GM21723 (cell line): ENCODE measurements around the gene C15orf62.

Experiments
- ATAC-seq: cut with Tn5 transposase; IDR thresholded peaks from one replicate; pipeline ENCODE4 v1.9.1; 2021; ENCODE audit warnings: mild to moderate bottlenecking, moderate library complexity; ENCODE audit not compliant: unreplicated experiment

C15orf62 gene

GRCh38 chr15:40769274-40770146 lies at the start of gene C15orf62:
Gene C15orf62 (plus strand): TSS chr15:40769980. CDS start chr15:40770496, 516 bp downstream.
- ATAC-seq = peak; percentile 42

GRCh38 chr15:40721701-40722100 lies 48.1 kb upstream of the C15orf62 start:
- ATAC-seq = no peak

GRCh38 chr15:40722354-40722753 lies 47.4 kb upstream of the C15orf62 start:
- no peak for ATAC-seq

GRCh38 chr15:40722934-40723333 lies 46.8 kb upstream of the C15orf62 start:
- ATAC-seq = no peak

GRCh38 chr15:40723919-40724318 lies 45.9 kb upstream of the C15orf62 start:
- ATAC-seq = no peak

GRCh38 chr15:40731034-40731433 lies 38.7 kb upstream of the C15orf62 start:
- no peak for ATAC-seq

- ATAC-seq = no peak
Observed at GRCh38 chr15:40736575-40736974, 33.2 kb upstream of the C15orf62 start.

GRCh38 chr15:40737048-40737447 lies 32.7 kb upstream of the C15orf62 start:
- no peak for ATAC-seq

- ATAC-seq = no peak
Observed at GRCh38 chr15:40739047-40739446, 30.7 kb upstream of the C15orf62 start.

GRCh38 chr15:40739854-40740253 lies 29.9 kb upstream of the C15orf62 start:
- ATAC-seq = no peak

GRCh38 chr15:40743485-40743901 lies 26.3 kb upstream of the C15orf62 start:
- no peak for ATAC-seq

GRCh38 chr15:40743921-40744814 lies 25.6 kb upstream of the C15orf62 start:
- no peak for ATAC-seq

GRCh38 chr15:40744815-40745152 lies 25.0 kb upstream of the C15orf62 start:
- no peak for ATAC-seq

- no peak for ATAC-seq
Observed at GRCh38 chr15:40746916-40747418, 22.8 kb upstream of the C15orf62 start.

GRCh38 chr15:40747685-40748631 lies 21.8 kb upstream of the C15orf62 start:
- ATAC-seq = no peak

- no peak for ATAC-seq
Observed at GRCh38 chr15:40749151-40749630, 20.6 kb upstream of the C15orf62 start.

GRCh38 chr15:40750885-40751284 lies 18.9 kb upstream of the C15orf62 start:
- ATAC-seq = no peak

GRCh38 chr15:40751745-40752144 lies 18.0 kb upstream of the C15orf62 start:
- no peak for ATAC-seq

GRCh38 chr15:40754574-40754882 lies 15.3 kb upstream of the C15orf62 start:
- ATAC-seq = peak; percentile 4
